MM.1S (cell line): ENCODE measurements around the gene G6PD.
A peak's percentile ranks its signal among the peaks of the same experiment; 100 is the strongest.

Experiments
- DNase-seq: peaks from one replicate; pipeline ENCODE4 v3.0.0-alpha.2; 2015
- H2AFZ ChIP-seq: fragments of 300-600 bp; sonication (generic); 2 replicates; pipeline ENCODE4 v1.6.0; 2016; ENCODE audit warnings: antibody characterized with exemption, low read length
- H3F3A ChIP-seq: fragments of 300-600 bp; sonication (generic); 2 replicates; pipeline ENCODE4 v1.6.1; 2016; ENCODE audit warnings: mild to moderate bottlenecking, antibody characterized with exemption, low read length, moderate library complexity, mixed read lengths; ENCODE audit not compliant: insufficient read depth
- H3K27ac ChIP-seq: fragments of 300-600 bp; sonication (generic); 2 replicates; pipeline ENCODE4 v1.5.1; 2016; ENCODE audit warnings: mild to moderate bottlenecking, low read length
- H3K27me3 ChIP-seq: fragments of 300-600 bp; sonication (generic); replicated peaks from 2 replicates; pipeline ENCODE4 v1.6.0; 2016; ENCODE audit warnings: low read length; ENCODE audit not compliant: insufficient read depth
- H3K36me3 ChIP-seq: fragments of 300-600 bp; sonication (generic); replicated peaks from 2 replicates; pipeline ENCODE4 v1.6.1; 2016; ENCODE audit warnings: mild to moderate bottlenecking, low read length, mixed read lengths; ENCODE audit not compliant: insufficient read depth
- H3K4me1 ChIP-seq: fragments of 300-600 bp; sonication (generic); 2 replicates; pipeline ENCODE4 v1.6.1; 2016; ENCODE audit warnings: low read length, mixed read lengths
- H3K4me2 ChIP-seq: fragments of 300-600 bp; sonication (generic); 2 replicates; pipeline ENCODE4 v1.6.0; 2016; ENCODE audit warnings: low read depth, low read length
- H3K4me3 ChIP-seq: fragments of 300-600 bp; sonication (generic); 2 replicates; pipeline ENCODE4 v1.5.1; 2016; ENCODE audit warnings: low read length, mixed read lengths
- H3K79me2 ChIP-seq: fragments of 300-600 bp; sonication (generic); 2 replicates; pipeline ENCODE4 v1.6.1; 2016; ENCODE audit warnings: mixed run types, low read length, mixed read lengths
- H3K9ac ChIP-seq: fragments of 300-600 bp; sonication (generic); 2 replicates; pipeline ENCODE4 v1.6.1; 2016; ENCODE audit warnings: low read length, mixed read lengths
- H3K9me2 ChIP-seq: fragments of 300-600 bp; sonication (generic); replicated peaks from 2 replicates; pipeline ENCODE4 v1.6.1; 2016; ENCODE audit warnings: mild to moderate bottlenecking, low read length, mixed read lengths; ENCODE audit not compliant: insufficient read depth
- H3K9me3 ChIP-seq: fragments of 300-600 bp; sonication (generic); replicated peaks from 2 replicates; pipeline ENCODE4 v1.6.1; 2016; ENCODE audit warnings: mild to moderate bottlenecking, low read length, mixed read lengths; ENCODE audit not compliant: insufficient read depth
- H4K20me1 ChIP-seq: fragments of 300-600 bp; sonication (generic); 2 replicates; pipeline ENCODE4 v1.6.1; 2016; ENCODE audit warnings: mild to moderate bottlenecking, low read length, moderate library complexity, mixed read lengths; ENCODE audit not compliant: insufficient read depth
- CTCF ChIP-seq: fragments of 300-600 bp; sonication (generic); IDR thresholded peaks from 2 replicates; pipeline ENCODE4 v1.5.1; 2016; ENCODE audit warnings: antibody characterized with exemption, low read length, mixed read lengths
- EZH2 ChIP-seq: fragments of 300-600 bp; sonication (generic); optimal IDR thresholded peaks from 2 replicates; pipeline ENCODE3; 2017; ENCODE audit warnings: low read depth, mild to moderate bottlenecking, antibody characterized with exemption, low read length, mixed read lengths
- EZH2phosphoT487 ChIP-seq: fragments of 300-600 bp; sonication (generic); IDR thresholded peaks from 2 replicates; pipeline ENCODE4 v1.6.1; 2018; ENCODE audit warnings: antibody characterized with exemption, low read length

Gene G6PD

GRCh38 chrX:154485150-154486051 is 61.2 kb downstream of the G6PD start:
- Histone ChIP-seq H3K36me3 (no peaks in the 10 kb centered on the region; the same call in 1 of the 2 replicates), H3K4me3 (peak overlapping the region; percentile 65), H3F3A (no peaks in the 10 kb centered on the region), H2AFZ (no peak overlapping the region), H3K4me1 (0 out of 2 replicates have a peak, but pooled peaks cover 4% of the 10 kb centered on the region), H3K9ac (peak overlapping the region; percentile 78; the same call in 1 of the 2 replicates), H3K4me2 (peak overlapping the region; percentile 70), H4K20me1 (no peaks in the 10 kb centered on the region), H3K9me3 (no peaks in the 10 kb centered on the region), H3K27me3 (no peaks in the 10 kb centered on the region), H3K27ac (no peak overlapping the region), H3K79me2 (peaks cover 32% of the 10 kb centered on the region), H3K9me2 (no peaks in the 10 kb centered on the region)
- TF ChIP-seq CTCF, result no peak
- no peak for DNase-seq

- H3K4me1 ChIP-seq, result 0 out of 2 replicates have a peak, but pooled peaks cover 4% of the 10 kb centered on the region
- H3K36me3 ChIP-seq, result no peaks in the 10 kb centered on the region; the same call in 1 of the 2 replicates
- H2AFZ ChIP-seq, result no peak overlapping the region
- H3F3A ChIP-seq, result no peaks in the 10 kb centered on the region
- no peak overlapping the region for H3K9ac ChIP-seq
- no peaks in the 10 kb centered on the region for H4K20me1 ChIP-seq
- H3K79me2 ChIP-seq, result peaks cover 27% of the 10 kb centered on the region
- no peak overlapping the region for H3K27ac ChIP-seq
- no peaks in the 10 kb centered on the region for H3K27me3 ChIP-seq
- no peak for DNase-seq
- TF ChIP-seq EZH2phosphoT487 (no peak), EZH2 (no peak), CTCF (no peak)
- H3K9me3 ChIP-seq, result no peaks in the 10 kb centered on the region
- no peak overlapping the region for H3K4me2 ChIP-seq
- no peak overlapping the region for H3K4me3 ChIP-seq
- no peaks in the 10 kb centered on the region for H3K9me2 ChIP-seq
Measured at GRCh38 chrX:154484255-154485149, 62.1 kb downstream of the G6PD start.

GRCh38 chrX:154483325-154483724 is 63.3 kb downstream of the G6PD start:
- H3K4me1 ChIP-seq, result 0 out of 2 replicates have a peak, but pooled peaks cover 4% of the 10 kb centered on the region
- H3K4me2 ChIP-seq, result no peak overlapping the region
- H3K9ac ChIP-seq, result no peak overlapping the region
- no peak for DNase-seq
- H3K36me3 ChIP-seq, result no peaks in the 10 kb centered on the region; the same call in 1 of the 2 replicates
- H4K20me1 ChIP-seq, result no peaks in the 10 kb centered on the region
- H3K27me3 ChIP-seq, result no peaks in the 10 kb centered on the region
- no peaks in the 10 kb centered on the region for H3K9me2 ChIP-seq
- TF ChIP-seq EZH2 (no peak), CTCF (no peak), EZH2phosphoT487 (no peak)
- no peak overlapping the region for H2AFZ ChIP-seq
- H3K9me3 ChIP-seq, result no peaks in the 10 kb centered on the region
- no peaks in the 10 kb centered on the region for H3F3A ChIP-seq
- no peak overlapping the region for H3K27ac ChIP-seq
- no peak overlapping the region for H3K4me3 ChIP-seq
- H3K79me2 ChIP-seq, result peaks cover 18% of the 10 kb centered on the region
